ENCODE data around the gene SNAPC3. TPM values are rescaled to one million over a fixed set of nuclear protein-coding genes. Genes with fewer than 3 reads are reported as not detected.
A peak's percentile ranks its signal among the peaks of the same experiment; 100 is the strongest.
"Not testable (repeated sequence)": the region's sequence is repeated elsewhere in the genome, so short reads cannot be mapped to it uniquely, and the experiment has no call there.

SNAPC3 gene
- polyA plus RNA-seq (ENCODE audit: insufficient read depth in 1 of 5, insufficient read length in 5 of 5, low replicate concordance in 1 of 5) = 10 to 100 TPM; 41.8 to 77.9 (median 64.7) TPM
- long read RNA-seq, donor 1, full-length matches to known transcripts = 14 of 329 reads
- long read RNA-seq, donor 1, partial matches to known transcripts = 309 of 329 reads
- long read RNA-seq, donor 1, other reads (novel, unspliced or antisense) = 6 of 329 reads
- long read RNA-seq, donor 2, full-length matches to known transcripts = 5 of 130 reads
- long read RNA-seq, donor 2, partial matches to known transcripts = 125 of 130 reads
- long read RNA-seq, donor 2, other reads (novel, unspliced or antisense) = 0 of 130 reads
- long read RNA-seq, donor 3, full-length matches to known transcripts = 5 of 269 reads
- long read RNA-seq, donor 3, partial matches to known transcripts = 259 of 269 reads
- long read RNA-seq, donor 3, other reads (novel, unspliced or antisense) = 5 of 269 reads
- long read RNA-seq, donor 4, full-length matches to known transcripts = 8 of 176 reads
- long read RNA-seq, donor 4, partial matches to known transcripts = 168 of 176 reads
- long read RNA-seq, donor 4, other reads (novel, unspliced or antisense) = 0 of 176 reads
- long read RNA-seq, donor 5, full-length matches to known transcripts = 20 of 447 reads
- long read RNA-seq, donor 5, partial matches to known transcripts = 392 of 447 reads
- long read RNA-seq, donor 5, other reads (novel, unspliced or antisense) = 35 of 447 reads
- long read RNA-seq, donor 6, full-length matches to known transcripts = 20 of 276 reads
- long read RNA-seq, donor 6, partial matches to known transcripts = 251 of 276 reads
- long read RNA-seq, donor 6, other reads (novel, unspliced or antisense) = 5 of 276 reads
- long read RNA-seq, donor 7, full-length matches to known transcripts = 23 of 23 reads
- long read RNA-seq, donor 7, partial matches to known transcripts = 0 of 23 reads
- long read RNA-seq, donor 7, other reads (novel, unspliced or antisense) = 0 of 23 reads
- long read RNA-seq, donor 8, full-length matches to known transcripts = 6 of 6 reads
- long read RNA-seq, donor 8, partial matches to known transcripts = 0 of 6 reads
- long read RNA-seq, donor 8, other reads (novel, unspliced or antisense) = 0 of 6 reads

- DNase-seq = peak; percentile 95 to 96
Measured at GRCh38 chr9:15422372-15423230, at the start of gene SNAPC3. Gene SNAPC3 (plus strand): TSS chr9:15422876. CDS start chr9:15422880, 4 bp downstream.

DNA sequence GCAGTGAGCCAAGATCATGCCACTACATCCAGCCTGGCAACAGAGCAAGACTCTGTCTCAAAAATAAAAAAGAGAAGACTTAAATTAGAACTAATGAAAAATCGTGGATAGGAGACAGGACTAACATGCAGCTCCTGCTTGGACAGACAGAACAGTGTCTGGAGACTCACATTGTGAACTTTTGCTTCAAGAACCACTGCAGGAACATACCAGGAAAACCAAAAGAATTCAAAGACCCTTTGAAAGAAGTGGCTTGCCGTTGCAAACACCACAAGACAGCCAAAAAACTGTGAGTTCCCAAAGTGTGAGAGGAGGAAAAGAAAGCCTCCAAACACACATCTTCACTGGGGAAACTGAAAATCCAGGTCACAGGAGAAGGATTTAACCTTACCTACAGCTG is 48.8 kb upstream of the SNAPC3 start:
- DNase-seq = no peak

GRCh38 chr9:15374310-15374709 is 48.4 kb upstream of the SNAPC3 start:
- DNase-seq = no peak

DNA sequence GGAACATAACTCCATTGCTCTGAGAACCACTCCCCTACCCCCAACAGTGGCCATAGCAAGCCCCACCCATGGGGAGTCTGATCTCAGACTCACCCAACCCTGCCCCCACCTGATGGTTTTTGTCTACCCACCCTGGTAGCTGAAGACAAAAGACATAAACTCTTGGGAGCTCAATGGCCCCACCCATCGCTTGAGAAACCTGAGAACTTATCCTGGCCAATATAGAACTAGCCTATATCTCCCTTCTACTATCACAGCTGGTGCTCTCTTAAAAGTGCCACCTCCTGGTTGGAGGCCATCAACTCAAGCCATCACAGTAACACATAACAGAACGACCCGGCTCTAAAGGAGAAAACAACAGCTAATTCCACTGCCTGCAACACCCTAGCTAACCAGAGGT is 47.9 kb upstream of the SNAPC3 start:
- DNase-seq = no peak

- peak in 1 of 2 donors; percentile 56 for DNase-seq
Measured at GRCh38 chr9:15377625-15378540, 44.8 kb upstream of the SNAPC3 start.

DNA sequence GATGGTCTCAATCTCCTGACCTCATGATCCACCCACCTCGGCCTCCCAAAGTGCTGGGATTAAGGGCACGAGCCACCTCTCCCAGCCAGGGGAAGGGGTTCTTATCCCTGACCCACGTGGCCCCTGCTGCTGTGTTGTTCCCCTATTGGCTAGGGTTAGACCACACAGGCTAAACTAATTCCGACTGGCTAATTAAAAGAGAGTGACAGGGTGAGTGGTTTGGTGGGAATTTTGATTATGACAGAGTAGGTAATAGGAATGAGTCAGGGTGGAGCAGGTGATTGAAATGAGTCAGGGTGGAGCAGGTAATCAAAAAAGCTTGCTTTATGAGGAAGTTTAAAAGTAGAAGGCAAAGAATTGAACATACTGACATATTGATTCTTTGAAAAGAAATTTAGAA is 43.4 kb upstream of the SNAPC3 start:
- not testable (repeated sequence) for DNase-seq

DNA sequence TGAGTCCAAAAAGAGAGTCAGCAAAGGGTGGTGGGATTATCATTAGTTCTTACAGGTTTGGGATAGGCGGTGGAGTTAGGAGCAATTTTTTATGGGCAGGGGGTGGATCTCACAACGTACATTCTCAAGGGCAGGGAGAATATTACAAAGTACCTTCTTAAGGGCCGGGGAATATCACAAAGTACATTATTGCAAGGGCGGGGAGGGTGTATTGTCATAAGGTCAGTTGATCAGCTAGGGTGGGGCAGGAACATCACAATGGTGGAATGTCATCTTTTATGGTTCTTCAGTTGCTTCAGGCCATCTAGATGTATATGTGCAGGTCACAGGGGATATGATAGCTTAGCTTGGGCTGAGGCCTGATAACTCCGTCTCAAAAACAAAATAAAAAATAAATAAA is 42.8 kb upstream of the SNAPC3 start:
- not testable (repeated sequence) for DNase-seq

- DNase-seq = no peak
Measured at GRCh38 chr9:15381491-15381890, 41.2 kb upstream of the SNAPC3 start.

GRCh38 chr9:15386465-15386864 is 36.2 kb upstream of the SNAPC3 start:
- no peak for DNase-seq

- no peak for DNase-seq
Measured at GRCh38 chr9:15389173-15389572, 33.5 kb upstream of the SNAPC3 start.

- DNase-seq = no peak
Measured at GRCh38 chr9:15389631-15390030, 33.0 kb upstream of the SNAPC3 start.

- DNase-seq = no peak
Measured at GRCh38 chr9:15390201-15390600, 32.5 kb upstream of the SNAPC3 start.

DNA sequence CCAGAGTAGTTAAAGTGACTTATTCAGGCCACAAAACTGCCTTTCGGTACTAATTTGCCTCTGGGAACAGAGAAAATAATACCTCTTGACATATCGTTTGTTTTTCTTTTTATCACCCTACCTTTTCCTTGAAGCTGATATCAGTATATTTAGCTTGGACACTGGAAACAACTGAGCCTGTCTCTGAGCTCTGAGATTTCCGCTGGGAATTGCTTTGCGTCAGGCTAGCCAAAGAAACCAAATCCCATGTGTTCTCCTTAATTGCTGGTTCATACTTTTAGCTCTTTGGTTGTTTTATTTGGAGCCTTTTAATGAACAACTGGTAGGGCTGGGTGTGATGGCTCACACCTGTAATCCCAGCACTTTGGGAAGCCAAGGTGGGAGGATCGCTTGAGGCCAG is 30.3 kb upstream of the SNAPC3 start:
- no peak for DNase-seq

- DNase-seq = no peak
Measured at GRCh38 chr9:15400281-15400941, 22.3 kb upstream of the SNAPC3 start.

DNA sequence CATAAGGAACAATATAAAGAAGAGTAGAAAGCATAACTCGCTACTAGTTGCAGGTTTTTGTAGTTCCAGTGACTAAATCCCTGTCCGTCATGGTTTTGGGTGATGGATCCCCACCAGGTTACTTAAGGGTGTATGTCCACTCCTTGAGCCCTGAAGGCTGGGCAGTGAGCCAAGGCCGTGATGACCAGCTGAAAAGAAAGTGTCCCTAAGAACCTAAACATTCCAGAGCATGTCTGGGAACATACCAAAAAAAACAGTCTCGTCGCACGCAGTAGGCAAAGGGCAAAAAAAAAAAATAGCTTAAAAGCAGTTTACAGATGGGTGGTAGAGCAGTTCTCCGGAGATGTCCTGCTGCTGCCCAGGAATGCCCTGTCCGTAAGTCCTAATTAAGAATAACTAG is 21.4 kb upstream of the SNAPC3 start:
- DNase-seq = no peak

GRCh38 chr9:15403155-15403554 is 19.5 kb upstream of the SNAPC3 start:
- DNase-seq = no peak

GRCh38 chr9:15404171-15404570 is 18.5 kb upstream of the SNAPC3 start:
- no peak for DNase-seq

DNA sequence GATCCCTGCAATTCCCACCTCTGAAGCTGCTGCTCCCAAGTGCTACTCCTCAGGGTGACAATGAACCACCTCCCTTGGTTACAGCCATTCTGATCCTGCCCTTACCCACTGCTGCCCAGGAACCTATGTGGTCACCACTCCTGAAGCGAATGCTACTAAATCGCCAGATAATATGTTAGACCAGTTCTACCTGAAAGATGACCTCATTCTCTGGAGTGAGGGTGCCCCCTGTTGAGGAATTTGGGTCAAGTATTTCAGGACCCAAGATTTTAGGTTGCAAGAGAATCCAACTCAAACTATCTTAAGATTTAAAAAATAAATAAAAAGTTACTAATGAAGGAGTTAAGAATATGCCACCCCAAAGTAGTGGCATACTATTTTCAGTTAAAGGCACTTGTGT is 5.8 kb upstream of the SNAPC3 start:
- DNase-seq = peak in 1 of 2 donors; percentile 46

GRCh38 chr9:15417626-15418025 is 5.0 kb upstream of the SNAPC3 start:
- no peak for DNase-seq

- no peak for DNase-seq
Measured at GRCh38 chr9:15420796-15421195, 1.9 kb upstream of the SNAPC3 start.
